HG02884 (cell line): ENCODE measurements around the gene ERN1.
"Not testable (repeated sequence)": the region's sequence is repeated elsewhere in the genome, so short reads cannot be mapped to it uniquely, and the experiment has no call there.

Experiments
- ATAC-seq: cut with Tn5 transposase; IDR thresholded peaks from one replicate; pipeline ENCODE4 v1.9.1; 2021; ENCODE audit warnings: mild to moderate bottlenecking, moderate library complexity; ENCODE audit not compliant: unreplicated experiment

Gene ERN1

DNA sequence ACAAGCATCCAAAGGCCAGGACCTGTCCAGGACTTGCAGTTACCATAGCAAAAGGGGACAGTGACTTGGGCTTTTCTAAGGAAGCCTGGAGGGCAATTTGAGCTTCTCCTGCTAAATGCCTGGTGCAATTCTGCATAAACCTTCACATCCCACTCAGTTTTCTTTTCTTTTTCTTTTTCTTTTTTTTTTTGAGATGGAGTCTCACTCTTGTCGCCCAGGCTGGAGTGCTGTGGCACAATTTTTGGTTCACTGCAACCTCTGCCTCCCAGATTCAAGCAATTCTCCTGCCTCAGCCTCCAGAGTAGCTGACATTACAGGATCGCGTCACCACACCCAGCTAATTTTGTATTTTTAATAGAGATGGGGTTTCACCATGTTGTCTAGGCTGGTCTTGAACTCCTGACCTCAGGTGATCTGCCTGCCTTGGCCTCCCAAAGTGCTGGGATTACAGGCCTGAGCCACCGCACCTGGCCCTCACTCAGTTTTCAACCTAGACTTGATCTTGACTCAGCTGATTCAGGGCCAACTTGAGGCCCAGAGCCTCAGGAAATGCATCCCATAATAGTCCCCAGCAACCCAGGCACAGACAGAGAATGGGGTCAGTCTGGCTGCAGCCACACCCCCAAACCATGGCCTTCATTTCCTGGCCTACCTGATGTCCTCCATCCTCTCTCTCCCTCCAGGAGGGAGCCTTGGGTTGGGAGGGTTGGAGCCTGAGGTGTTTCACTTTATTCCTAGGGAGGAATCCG is 122.7 kb downstream of the ERN1 start:
- not testable (repeated sequence) for ATAC-seq

DNA sequence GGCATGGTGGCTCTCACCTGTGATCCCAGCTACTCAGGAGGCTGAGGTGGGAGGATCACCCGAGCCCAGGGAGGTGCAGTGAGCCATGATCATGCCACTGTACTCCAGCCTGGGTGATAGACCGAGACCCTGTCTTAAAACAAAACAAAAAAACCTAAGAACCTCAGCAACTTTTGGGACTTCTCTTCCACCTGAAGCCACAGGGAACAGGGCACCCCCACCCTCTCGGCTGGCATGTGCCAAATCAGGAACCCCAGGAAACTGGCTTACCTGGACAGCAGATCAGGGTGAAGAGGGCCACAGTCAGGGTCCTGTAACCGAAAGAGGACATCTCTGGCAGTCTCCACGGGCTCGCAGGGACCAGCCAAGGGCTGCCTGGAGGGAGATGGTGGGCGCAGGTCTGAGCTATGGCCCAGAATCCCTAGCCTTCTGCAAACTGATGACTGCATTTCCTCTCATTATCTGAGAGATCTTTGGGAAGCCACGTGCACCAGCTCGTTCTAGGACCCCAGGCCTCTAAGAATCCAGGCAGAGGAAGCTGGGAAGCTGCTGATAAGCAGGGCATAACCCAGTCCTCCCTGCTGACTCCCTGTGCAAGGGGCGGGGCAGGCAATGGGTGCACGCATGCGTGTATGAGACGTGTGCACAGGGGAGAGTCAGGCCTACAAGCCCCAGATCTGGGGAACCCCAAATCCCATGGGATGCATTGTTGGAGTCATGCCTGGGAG is 123.4 kb downstream of the ERN1 start:
- no peak for ATAC-seq

DNA sequence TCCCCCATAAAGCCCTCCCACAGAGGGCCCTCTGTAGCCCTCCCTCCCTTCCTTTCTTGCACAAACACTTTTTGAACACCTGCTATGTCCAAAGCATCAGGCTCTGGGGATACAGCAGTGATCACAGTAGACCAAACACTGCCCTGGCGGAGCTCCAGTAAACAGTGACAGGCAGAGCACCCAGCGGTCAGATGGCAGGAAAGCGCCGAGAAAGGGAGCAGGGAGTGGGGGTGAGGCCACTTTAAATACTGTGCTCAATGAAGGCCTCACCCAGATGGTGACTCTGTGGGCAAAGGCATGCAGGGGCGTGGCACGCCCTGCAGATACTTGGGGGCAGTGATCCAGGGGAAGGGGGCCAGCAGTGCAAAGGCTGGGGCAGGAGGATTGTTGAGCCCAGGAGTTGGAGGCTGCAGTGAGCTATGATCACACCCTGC is 124.2 kb downstream of the ERN1 start:
- ATAC-seq: no peak

DNA sequence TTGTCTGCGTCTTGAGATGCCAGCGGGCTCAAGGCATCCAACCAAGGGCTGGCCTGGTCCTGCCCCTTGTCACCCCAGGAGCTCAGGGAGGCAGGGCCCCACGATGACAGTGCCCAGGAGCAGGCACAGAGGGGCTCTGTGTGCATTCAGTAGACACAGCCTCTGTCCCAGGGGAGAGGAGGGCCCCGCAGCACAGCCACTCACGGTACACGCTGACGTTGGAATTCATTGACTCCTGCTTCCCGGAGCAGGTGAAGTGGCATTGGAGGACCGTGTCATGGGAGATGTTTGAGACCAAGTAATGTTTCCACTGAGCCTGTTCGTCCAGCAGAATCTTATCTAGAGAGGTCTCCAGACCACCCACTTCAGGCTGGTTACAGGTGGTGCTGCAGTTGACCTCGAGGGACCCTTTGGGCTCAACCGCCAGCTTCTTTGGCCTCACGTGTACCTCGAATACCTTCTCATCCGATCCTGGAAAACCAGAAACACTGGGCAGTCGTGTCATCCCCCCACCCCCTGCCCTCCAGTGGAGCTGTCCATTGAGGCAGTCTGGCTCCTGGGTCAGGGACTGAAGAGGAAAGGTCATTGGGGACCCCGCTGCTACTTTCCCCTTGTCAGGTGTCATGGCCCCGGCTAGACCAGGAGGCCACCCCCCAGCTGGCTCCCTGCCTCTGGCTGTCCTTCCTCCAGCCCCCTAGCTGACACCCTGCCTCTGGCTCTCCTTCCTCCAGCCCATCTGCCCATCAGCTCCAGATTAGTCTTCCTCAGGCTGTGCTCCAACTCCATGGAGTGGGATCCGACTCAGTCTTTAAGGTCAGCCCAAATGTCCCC is 124.8 kb downstream of the ERN1 start:
- ATAC-seq: no peak

DNA sequence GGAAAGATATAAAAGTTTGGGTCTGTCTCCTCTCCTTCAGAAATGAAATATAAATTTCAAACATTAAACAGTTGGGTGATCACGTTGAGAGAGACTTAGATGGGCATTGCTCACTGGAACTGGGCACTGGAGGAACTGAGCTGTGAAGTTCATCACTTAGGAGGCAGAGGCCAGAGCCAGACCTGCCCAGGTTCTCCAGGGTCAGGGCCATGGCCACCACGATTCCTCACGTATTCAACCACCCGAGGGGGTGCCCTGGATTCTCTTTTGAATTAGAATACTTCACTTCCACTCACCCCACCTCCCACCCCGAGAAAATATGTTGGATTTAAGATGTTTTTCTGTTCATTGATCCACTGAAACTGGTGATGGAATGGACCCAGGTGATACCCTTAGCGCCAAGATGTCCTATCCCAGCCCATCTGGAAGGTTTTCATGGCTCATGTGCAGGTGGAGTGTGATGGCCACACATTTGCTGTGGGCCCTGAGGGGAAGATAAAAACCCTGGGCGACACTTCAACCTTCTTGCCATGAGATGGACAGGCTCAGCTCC is 125.7 kb downstream of the ERN1 start:
- ATAC-seq: no peak

DNA sequence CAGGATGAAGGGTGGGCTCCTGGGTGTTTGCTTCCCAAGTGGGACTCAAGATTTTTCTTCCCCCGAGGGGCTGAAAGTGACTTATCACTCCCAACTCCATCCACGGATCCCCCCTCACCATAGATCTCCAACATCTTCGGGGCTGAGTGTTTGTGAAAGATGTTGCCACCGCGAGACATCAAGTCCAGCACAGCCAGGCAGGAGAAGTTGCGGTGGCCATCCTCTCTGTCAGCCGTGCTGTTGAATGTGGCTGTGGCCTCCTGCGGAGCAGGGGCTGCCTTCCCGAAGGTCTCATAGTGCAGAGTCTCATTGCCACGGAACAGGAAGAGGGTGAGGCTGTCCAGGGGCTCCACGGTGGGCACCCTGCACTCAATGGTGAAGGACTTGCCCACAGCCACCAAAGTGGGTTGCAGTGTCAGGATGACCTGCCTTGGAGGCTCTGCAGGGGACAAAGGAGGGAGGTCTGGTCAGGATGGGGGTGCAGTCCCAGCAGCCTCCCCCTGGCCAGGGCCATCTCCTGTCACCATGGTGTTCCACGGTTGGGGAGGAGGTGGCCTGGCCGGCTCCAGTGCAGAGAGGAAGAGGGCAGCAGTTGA is 126.3 kb downstream of the ERN1 start:
- no peak for ATAC-seq

DNA sequence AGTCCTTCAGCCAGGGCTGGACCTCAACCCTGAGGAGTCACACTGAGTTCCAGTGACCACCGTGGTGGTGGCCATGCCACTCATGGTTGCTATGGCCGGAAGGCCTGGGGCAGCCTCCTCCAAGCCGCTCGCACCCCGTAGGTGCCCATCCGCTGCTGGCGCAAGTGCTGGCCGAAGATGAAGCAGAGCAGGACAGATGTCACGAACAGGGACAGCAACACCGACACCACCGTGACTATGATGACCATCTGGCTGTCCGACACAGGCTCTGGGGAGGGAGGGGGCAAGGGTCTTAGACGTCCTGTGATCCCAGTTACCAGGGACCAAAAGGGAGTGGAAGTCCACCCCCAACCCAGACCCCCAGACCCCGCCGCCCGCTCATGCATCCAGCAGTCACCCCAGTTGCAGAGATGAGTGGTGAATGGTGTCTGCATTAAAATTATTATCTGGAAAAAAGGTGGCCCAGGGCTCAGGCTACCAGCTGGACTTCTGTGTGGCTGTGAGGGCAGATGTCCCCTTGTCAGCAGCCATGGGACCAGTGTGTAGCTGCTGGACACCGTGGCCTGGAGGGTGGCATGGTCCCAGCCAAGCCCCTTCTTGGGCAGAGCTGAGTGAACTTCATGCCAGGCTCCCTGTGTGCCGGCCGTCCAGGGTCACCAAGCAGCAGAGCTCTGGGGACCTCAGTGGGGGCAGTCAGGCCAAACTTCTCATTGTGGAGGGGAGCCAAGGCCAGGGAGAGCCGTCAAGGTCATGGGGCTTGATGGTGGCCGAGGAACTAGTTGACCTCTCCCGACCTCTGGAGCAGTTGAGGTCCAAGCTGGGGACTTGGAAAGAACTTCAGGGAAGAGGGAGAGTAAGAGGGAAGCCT is 127.1 kb downstream of the ERN1 start:
- ATAC-seq: no peak

DNA sequence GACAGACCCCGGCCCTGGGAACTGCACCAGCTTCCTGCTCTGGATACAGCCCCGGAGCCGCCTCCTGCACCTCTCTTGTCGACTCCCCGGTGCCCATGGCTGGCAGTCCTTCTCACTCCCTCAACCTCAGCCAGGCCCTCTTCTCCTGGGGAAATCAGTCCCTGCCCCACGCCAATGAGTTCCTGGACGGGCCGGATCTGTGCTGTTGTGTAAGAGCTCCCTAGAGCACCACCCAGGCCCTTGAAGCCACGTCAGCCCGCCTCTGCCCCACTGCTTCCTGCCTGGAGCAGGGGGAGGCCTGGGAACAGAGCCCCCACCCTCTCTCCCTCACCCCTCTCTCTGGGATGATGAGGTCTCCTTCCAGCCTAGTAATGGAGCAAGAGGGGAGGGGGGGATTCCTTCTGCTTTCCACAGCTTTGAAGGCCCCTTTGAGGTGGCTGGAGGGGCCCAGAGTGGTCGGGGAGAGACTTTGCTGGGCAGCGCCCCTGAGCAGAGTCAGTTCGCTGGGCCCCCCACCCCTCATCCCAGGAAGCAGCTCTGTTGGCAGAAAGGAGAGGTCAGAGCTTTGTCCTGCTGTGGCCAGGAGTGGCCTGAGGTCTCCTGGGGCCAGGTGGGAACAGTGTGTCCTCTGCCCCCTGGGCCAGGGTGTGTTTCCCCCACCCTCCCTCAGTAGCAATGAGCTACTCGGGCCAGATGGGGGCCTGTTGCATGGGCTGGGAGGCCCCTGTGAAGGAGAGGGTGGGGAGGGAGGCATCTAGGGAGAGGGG is 128.0 kb downstream of the ERN1 start:
- no peak for ATAC-seq

DNA sequence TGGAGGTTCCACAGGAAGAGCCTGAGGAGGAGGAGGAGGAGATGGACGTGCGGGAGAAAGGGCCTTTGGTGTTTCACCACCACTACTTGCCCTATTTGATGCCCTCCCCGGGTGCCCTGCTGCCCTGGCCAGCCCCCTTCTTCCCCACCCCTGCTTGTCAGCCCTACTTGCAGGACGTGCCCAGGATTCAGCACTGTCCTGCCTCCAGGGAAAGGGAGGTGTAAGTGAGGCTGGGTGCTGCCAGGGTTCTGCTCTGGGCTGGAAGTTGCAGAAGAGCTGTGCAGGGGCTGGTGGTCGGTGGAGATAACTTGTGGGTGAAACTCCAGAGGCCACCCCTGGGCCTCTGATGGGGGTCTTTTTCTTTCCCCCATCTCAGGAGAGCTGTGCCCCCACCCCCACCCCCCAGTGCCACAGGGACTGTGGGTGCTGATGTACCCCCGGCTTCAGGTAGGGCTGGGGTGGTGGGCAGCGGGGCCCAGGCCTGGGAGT is 128.8 kb downstream of the ERN1 start:
- no peak for ATAC-seq

DNA sequence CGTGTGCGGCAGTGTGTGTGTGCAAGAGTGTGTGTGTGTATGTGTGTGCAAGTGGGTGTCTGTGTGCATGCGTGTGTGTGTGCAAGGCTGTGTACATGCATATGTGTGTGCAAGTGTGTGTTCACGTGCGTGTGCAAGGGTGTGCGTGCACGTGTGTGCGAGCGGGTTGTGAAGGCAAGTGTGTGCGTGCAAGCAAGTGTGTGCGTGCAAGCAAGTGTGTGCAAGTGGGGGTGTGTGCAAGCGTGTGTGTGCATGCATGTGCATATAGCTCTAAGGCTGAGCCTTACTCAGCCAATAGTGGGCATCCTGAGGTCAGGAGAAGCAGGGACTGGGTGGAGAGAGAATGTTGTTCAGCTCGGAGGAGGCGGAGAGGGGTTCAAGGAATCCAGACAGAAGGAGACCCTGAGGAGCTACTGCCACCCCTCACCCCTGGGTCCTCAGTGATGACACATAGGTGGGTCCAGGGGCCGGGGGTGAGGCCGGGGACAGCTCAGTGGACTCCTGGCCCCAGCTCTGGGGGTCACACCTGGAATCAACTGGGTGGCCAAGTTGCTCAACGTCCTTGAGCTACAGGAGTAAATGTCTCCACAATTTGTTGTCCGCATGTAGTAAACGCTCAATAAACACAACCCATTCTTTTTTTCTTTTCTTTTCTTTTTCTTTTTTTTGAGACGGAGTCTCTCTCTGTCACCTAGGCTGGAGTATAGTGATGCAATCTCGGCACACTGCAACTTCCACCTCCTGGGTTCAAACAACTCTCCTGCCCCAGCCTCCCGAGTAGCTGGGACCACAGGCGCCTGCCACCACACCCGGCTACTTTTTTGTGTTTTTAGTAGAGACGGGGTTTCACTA is 130.0 kb downstream of the ERN1 start:
- no peak for ATAC-seq

DNA sequence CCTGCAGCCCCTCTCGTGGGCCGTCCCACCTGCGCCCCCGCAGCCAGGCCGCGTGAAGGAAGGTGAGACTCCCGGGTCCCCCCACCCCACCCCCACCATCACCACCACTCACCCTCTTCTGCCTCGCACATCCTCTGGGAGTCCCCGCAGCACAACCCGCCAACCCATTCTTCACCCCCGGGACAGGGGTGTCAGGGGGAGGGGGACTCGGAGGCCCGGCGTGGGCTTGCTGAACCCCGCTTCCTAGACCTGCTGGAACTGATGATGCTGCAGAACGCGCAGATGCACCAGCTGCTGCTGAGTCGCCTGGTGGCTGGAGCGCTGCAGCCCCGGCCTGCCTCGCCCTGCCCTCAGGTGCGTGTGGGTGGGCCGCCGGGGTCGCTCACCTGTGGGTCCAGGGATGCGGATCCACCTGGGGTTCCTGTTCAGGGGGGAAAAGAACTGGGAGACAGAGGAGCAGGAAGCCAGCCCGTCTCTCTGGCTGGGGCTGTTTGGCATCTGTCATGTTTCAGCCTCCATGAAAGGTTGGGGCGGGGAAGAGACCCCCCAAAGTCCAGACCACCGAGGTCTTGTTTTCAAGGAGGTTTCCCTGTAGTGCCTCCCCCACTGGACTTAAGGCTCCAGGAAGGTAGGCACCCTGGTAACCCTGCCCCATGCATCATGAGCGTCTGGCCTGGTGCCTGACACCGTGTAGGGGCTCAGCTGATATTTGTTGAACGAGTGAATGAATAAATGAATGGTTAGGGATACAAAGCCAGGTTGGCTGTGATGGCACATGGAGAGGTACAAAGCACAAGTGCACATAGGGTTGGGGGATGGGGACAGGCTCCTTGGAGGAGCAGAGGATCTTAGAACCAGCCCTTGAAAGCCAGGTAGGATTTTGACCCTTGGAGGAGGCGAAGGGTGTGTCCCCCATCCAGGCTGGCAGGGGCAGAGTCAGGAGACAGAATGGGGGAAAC is 130.9 kb downstream of the ERN1 start:
- no peak for ATAC-seq

DNA sequence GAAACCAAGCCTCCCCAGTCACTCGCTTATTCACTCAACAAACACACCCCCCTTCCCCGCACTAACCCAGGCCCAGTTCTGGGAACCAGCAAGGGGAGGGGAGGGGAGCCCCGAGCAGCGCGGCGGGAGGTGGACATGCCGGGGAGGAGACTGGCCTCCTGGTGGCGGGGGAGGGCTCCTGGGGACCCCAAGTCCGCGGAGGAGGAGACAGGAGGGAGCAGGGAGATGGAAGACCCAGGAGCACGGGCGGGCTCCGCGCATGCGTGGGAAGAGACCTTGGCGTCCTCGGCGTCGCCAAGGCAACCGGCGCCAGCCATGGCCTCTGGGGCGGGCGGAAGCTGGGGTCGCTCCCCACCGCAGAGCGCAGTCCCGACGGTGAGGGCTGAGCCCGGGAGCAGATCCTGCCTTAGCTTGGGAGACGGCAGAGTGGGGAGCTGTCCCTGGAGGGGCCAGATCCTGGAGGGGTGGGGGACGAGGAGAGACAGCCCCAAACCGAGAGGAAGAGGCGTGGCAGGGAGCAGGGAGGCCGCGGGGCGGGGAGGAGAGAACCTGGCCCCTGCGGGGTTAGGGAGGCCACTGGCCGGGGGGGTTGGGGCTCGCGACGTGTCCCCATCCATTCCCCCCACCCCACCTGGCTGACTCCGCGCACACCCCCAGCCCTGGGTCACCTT is 131.8 kb downstream of the ERN1 start, which contains the start of gene PRR29:
TSS of gene PRR29 (plus strand) at position 302 of the 671 bp plus-strand sequence. CDS start at position 316, 14 bp downstream.
- ATAC-seq: no peak

DNA sequence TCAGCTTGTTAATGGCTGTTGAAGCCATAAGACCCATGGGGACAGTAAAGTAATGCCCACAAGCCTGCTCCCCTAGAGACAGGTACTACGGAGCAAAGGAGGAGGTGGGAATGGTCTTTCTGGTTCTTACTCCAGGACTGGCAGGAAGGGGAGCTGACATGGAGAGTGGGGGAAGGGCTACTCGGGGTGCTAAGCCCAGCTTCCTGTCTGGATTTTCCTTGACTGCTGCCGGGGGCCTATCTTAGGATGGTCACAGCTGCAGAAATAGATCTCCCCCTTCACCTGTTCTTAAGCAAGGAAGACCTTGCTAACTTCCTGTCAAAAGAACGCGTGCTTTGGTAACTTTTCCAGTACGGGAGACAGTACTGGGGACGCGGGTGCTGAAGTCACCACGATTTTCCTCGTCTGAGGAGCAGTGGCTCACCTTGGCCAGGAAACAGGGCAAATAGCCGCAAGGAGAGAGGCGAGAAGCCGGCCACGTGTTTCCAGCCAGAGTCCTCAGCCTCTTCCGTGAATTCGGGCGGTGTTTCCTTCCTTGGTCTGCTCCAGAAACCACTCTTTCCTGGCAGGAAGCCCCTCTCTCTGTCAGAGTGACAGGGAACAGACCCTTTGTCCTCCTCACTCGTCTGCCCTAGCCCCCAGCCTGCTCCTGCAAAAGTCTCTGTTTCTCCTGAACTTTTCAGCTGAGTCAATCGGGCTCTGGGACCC is 132.4 kb downstream of the ERN1 start:
- no peak for ATAC-seq

DNA sequence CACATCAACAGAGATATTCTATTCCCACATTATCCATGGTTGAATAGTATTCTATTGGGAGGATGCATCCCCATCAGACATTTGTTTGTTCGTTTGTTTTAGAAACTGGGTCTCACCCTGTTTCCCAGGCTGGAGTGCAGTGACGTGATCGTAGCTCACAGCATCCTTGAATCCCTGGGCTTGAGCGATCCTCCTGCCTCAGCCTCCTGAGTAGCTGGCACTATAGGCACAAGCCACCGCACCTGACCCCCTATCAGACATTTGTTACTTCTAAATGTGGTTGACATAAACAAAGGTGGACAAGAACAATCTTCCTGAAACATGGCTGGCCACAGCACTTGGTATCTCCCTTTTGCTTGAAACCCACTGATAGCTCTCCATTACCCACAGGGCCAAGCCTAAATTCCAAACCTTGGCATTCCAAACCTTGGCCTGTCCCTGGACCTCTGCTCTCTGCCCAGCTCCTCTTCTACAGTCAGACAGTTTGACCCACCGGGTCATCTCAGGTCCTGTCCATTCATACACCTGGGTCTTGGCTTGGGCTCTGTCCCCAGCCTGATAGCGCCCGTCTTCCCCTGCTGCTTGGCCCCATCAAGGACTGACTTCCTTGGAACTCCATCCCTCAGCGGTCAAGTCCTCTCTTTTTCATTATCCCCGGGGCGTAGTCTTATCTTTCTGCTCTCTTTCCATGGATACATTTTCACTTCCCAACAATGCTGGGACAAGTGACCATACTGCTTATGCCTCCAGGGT is 133.3 kb downstream of the ERN1 start:
- ATAC-seq: no peak

DNA sequence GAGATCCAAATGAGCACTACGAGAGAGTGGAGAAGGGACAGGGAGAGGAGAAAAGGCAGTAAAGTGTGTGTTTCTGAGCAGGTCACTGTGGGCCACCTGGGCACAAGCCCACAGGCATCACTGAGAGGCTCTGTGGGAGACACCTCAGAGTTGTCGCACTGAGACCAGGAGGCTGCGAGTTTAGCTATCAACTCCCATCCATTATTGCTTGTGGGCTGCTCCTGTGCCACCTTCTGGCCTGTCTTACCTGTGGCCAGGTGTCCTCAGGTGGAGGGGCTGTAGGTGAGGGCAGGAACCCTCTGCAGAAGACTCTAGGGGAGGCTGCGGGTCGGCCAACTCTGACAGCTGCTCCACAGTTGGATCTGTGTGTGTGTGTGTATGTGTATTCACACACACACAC is 134.3 kb downstream of the ERN1 start:
- no peak for ATAC-seq
